Stomach (tissue), 4 donors: ENCODE results near the gene TEAD1.

Experiments
- EP300 ChIP-seq: sonication (generic); formaldehyde crosslinking; IDR thresholded peaks from one replicate; pipeline ENCODE4 v1.6.1; 2017; ENCODE audit warnings: antibody characterized with exemption
- POLR2A ChIP-seq, 4 donors: fragments of 450-650 bp; IDR thresholded peaks; one replicate each; pipeline ENCODE4 v1.6.1; 2016; ENCODE audit warnings: antibody characterized with exemption in 4 of 4, control low read depth in 2 of 4, mild to moderate bottlenecking in 1 of 4, moderate library complexity in 1 of 4
- TF ChIP-seq, protein P1 (sequence below), 7 experiments: fragments of 450-650 bp in 4 of 7; fragments of 200-600 bp in 3 of 7; sonication (generic) in 3 of 7; IDR thresholded peaks; one replicate each; pipeline ENCODE4 v1.5.1; 2016 to 2019; ENCODE audit warnings: antibody characterized with exemption in 7 of 7, control low read depth in 2 of 7, mild to moderate bottlenecking in 1 of 7

DNA sequence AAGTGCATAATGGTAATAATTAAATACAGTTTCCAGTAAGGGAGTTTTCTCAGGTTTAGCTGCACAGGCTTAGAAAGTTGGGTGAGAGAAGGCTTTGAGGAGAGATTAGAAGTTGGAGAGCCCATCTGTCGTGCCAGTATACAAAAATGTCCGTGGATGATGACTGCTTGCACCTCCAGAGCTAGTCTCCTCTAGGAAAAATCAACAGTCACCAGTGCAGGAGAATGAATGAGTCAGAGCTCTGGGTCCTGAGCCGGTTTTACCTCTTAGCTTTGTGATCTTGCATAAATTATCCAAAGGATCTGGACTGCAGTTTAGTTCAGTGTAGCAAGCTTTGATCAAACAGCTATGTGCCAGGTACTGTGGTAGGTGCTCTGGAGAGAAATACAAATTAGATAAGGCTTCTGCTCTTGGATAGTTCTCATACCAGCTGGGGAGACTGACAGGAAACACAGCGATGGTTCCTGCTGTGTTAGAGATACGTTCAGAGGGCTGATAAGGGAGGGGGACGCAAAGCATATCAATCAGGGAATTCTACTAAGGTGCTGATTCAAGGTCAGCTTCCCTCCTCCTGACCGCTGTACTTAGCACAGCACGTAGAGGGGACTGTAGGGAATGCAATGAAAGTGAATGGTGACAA lies 125.9 kb downstream of the TEAD1 start:
- TF ChIP-seq, protein P1, sequence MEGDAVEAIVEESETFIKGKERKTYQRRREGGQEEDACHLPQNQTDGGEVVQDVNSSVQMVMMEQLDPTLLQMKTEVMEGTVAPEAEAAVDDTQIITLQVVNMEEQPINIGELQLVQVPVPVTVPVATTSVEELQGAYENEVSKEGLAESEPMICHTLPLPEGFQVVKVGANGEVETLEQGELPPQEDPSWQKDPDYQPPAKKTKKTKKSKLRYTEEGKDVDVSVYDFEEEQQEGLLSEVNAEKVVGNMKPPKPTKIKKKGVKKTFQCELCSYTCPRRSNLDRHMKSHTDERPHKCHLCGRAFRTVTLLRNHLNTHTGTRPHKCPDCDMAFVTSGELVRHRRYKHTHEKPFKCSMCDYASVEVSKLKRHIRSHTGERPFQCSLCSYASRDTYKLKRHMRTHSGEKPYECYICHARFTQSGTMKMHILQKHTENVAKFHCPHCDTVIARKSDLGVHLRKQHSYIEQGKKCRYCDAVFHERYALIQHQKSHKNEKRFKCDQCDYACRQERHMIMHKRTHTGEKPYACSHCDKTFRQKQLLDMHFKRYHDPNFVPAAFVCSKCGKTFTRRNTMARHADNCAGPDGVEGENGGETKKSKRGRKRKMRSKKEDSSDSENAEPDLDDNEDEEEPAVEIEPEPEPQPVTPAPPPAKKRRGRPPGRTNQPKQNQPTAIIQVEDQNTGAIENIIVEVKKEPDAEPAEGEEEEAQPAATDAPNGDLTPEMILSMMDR (IDR thresholded peaks at IDR 0.05) = no peak
- TF ChIP-seq POLR2A (IDR thresholded peaks at IDR 0.05) (no peak), EP300 (no peak)
